ENCODE results near the gene DCST2. TPM values are rescaled to one million over a fixed set of nuclear protein-coding genes. Genes with fewer than 3 reads are reported as not detected.

The DCST2 gene
- total and polyA plus RNA-seq, 9 donors, result 0.17 to 1.4 (median 1.1) TPM; not detected in 1

DNA sequence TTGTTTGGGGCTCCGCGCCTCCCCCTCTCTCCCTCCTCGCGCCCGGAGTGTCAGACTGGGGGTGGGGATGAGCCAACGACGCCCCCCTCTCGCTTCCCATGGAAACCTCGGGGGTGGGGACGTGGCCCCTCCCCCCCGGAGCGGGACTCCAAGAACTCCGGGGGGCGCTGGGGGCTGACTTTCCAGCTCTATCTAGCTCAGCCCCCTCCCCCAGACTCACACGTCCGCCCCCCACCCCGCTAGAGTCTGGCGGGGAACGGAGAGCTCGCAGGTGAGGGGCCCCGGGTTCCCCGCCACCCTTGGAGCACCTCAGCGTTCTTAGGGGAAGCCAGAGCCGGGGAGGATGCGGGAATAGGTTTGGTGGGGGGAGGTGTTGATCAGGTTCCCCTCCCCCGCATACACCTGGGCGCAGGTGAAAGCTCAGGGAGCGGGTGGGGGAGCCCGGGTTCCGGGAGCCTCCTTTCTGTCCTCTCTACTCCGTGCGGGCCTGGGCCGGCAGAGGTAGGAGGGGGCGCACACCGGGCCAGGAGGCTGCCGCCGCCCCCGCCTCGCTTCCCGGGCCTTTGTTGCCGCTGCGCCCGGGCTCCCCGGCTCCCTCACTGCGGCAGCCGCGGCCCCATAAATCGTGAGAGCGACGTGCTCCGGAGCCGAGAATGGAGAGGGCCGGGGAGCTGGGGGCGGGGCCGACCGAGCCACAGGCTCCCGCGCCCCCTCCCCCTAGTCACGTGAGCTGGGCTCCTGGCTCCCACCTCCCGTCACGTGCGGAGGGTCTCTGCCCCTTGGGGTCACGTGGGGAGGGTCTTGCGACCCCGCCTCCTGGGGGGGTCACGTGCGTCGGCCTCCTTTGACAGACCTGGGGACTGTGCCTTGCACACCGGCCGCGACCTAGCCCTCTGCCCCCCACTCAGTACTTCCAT is 47.0 kb upstream of the DCST2 start:
- 1 to 2% (median 1%) methylated on average over 29 to 71 of the region's 71 CpGs for WGBS, 3 donors
- intact Hi-C loops (cut with DNase I), result loop anchor here in 2 of 4 donors (5.0 to 10.0 kb wide), 2 partner anchors 33 to 526 kb away; partner anchors contain the start of gene UBE2Q1 (in 1 of the 2)
- no peaks in the 10 kb centered on the region for H3K36me3 ChIP-seq
- no peak overlapping the region for H3K27ac ChIP-seq
- H3K9me3 ChIP-seq, result no peaks in the 10 kb centered on the region
- H3K4me1 ChIP-seq (ENCODE audit: insufficient read depth), result peaks cover 17% of the 10 kb centered on the region
- TF ChIP-seq, protein P1, sequence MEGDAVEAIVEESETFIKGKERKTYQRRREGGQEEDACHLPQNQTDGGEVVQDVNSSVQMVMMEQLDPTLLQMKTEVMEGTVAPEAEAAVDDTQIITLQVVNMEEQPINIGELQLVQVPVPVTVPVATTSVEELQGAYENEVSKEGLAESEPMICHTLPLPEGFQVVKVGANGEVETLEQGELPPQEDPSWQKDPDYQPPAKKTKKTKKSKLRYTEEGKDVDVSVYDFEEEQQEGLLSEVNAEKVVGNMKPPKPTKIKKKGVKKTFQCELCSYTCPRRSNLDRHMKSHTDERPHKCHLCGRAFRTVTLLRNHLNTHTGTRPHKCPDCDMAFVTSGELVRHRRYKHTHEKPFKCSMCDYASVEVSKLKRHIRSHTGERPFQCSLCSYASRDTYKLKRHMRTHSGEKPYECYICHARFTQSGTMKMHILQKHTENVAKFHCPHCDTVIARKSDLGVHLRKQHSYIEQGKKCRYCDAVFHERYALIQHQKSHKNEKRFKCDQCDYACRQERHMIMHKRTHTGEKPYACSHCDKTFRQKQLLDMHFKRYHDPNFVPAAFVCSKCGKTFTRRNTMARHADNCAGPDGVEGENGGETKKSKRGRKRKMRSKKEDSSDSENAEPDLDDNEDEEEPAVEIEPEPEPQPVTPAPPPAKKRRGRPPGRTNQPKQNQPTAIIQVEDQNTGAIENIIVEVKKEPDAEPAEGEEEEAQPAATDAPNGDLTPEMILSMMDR (IDR thresholded peaks at IDR 0.05), result no peak
- TF ChIP-seq EP300 (IDR thresholded peaks at IDR 0.05), result no peak
- TF ChIP-seq POLR2A (IDR thresholded peaks at IDR 0.05), result no peak
- no peak overlapping the region for H3K4me3 ChIP-seq
- peak in 3 of 5 donors; percentile 42 to 54 (median 52) for DNase-seq
- peaks cover 16% of the 10 kb centered on the region for H3K27me3 ChIP-seq

DNA sequence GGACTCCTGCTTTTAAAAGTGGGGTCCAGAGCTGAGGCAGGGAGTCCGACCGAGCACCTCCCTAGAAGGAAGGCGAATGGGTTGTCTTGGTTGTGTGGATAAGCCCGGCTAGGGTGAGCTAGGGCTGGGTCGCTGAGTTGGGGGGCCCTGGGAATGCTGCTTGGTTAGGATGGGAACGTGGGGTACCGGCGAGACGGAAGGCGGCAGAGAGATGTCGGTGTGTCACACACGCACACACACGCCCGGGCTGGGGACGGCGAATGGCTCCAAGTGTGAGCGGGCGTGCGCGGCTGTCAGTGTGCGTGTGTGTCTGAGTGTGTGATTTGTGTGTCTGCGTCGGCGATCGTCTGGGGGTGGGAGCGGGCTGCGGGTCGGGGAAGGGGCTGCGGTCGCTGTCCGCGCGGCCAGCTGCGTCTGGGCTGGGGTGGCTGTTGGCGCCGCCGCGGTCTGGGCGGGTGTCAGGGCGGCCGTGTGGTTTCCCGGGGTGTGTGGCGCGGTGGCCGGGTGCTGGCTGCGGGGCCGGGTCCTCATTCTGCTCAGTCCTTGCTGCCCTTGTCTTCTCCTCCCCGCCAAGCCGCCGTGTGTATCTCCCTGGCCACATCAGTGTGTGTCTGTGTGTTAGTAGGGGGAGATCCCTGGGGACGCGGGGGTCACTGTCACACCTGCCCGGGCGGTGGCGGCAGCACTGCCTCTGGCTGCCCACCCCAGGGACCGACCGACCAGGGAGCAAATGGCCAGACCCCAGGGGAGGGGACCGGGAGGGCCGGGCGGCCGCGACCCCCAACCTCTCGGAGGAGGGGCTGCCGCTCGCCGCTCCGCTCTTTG is 46.1 kb upstream of the DCST2 start:
- H3K9me3 ChIP-seq, result no peaks in the 10 kb centered on the region
- 1% methylated on average over 49 to 67 of the region's 67 CpGs for WGBS, 3 donors
- peaks cover 16% of the 10 kb centered on the region for H3K4me1 ChIP-seq (ENCODE audit: insufficient read depth)
- TF ChIP-seq, protein P1 (IDR thresholded peaks at IDR 0.05), result no peak
- no peak for TF ChIP-seq POLR2A (IDR thresholded peaks at IDR 0.05)
- no peak for TF ChIP-seq EP300 (IDR thresholded peaks at IDR 0.05)
- no peak overlapping the region for H3K27ac ChIP-seq
- H3K36me3 ChIP-seq, result no peaks in the 10 kb centered on the region
- peak in 2 of 5 donors; percentile 40 to 49 for DNase-seq
- intact Hi-C loops (cut with DNase I), result loop anchor here in 3 of 4 donors (5.0 to 10.0 kb wide), 3 partner anchors 32 to 595 kb away; partner anchors contain the start of gene UBE2Q1 (in 1 of the 3)
- H3K27me3 ChIP-seq, result peaks cover 16% of the 10 kb centered on the region
- no peak overlapping the region for H3K4me3 ChIP-seq

DNA sequence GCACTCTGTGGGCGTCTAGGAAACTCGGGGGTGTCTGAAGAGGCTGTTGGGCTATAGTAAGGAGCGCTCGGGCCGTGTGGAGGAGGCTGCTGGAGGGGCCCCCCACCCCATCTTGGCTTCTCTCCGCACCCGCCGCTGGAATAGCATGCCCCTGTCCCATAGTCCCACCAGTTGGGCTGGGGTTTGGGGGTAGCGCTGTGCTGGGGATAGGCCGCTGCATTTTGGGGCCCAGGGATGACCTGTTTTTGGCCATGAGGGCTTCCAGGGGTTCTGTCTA is 45.6 kb upstream of the DCST2 start:
- Histone ChIP-seq H3K36me3 (no peaks in the 10 kb centered on the region), H3K9me3 (no peaks in the 10 kb centered on the region), H3K4me3 (peak overlapping the region; percentile 34), H3K27me3 (peaks cover 16% of the 10 kb centered on the region), H3K27ac (no peak overlapping the region), H3K4me1 (ENCODE audit: insufficient read depth) (peaks cover 16% of the 10 kb centered on the region)
- TF ChIP-seq EP300 (IDR thresholded peaks at IDR 0.05), result no peak
- TF ChIP-seq POLR2A (IDR thresholded peaks at IDR 0.05), result no peak
- DNase-seq, result no peak
- intact Hi-C loops (cut with DNase I), result loop anchor here in 1 of 4 donors (10.0 kb wide), 1 partner anchor 594 kb away; no protein-coding TSS in a partner anchor
- WGBS, 3 donors, result 2 to 3% (median 3%) methylated on average over 7 to 10 of the region's 10 CpGs

GRCh38 chr1:155078469-155079209 is 45.1 kb upstream of the DCST2 start, which contains the start of gene EFNA3:
Gene EFNA3, plus strand, starts transcription at chr1:155078837. Its CDS starts 105 bp downstream, at chr1:155078942.
- intact Hi-C loops (cut with DNase I), result loop anchor here in 1 of 4 donors (10.0 kb wide), 1 partner anchor 594 kb away; no protein-coding TSS in a partner anchor
- Histone ChIP-seq H3K9me3 (no peaks in the 10 kb centered on the region), H3K36me3 (no peaks in the 10 kb centered on the region), H3K27ac (no peak within 1 kb of the TSS), H3K27me3 (peaks cover 16% of the 10 kb centered on the region), H3K4me3 (peak within 1 kb of the TSS; percentile 34), H3K4me1 (ENCODE audit: insufficient read depth) (peaks cover 16% of the 10 kb centered on the region)
- peak; percentile 83 to 91 (median 86) for DNase-seq
- 0 to 1% (median 0%) methylated on average over 37 to 59 of the region's 59 CpGs for WGBS, 3 donors
- TF ChIP-seq POLR2A (IDR thresholded peaks at IDR 0.05) (no peak), EP300 (IDR thresholded peaks at IDR 0.05) (no peak)
- TF ChIP-seq, protein P1 (IDR thresholded peaks at IDR 0.05), result no peak
